ENCODE data around the gene CHST12. TPM values are rescaled to one million over a fixed set of nuclear protein-coding genes. Genes with fewer than 3 reads are reported as not detected.
A peak's percentile ranks its signal among the peaks of the same experiment; 100 is the strongest.

CHST12 gene
- total RNA-seq, 1 donor from 2014 or later = 13.5 TPM

GRCh38 chr7:2417981-2418481 is 14.6 kb downstream of the CHST12 start:
- intact Hi-C loops (cut with DNase I) = no loop called here
- no peak for DNase-seq (ENCODE audit: missing footprints)
- ATAC-seq = peak; percentile 63

- no peak for DNase-seq (ENCODE audit: missing footprints)
- intact Hi-C loops (cut with DNase I) = no loop called here
- ATAC-seq = no peak
Measured at GRCh38 chr7:2420216-2420933, 17.0 kb downstream of the CHST12 start.

GRCh38 chr7:2421943-2422310 is 18.5 kb downstream of the CHST12 start:
- ATAC-seq (no peak), DNase-seq (ENCODE audit: missing footprints) (peak; percentile 27)
- intact Hi-C loops (cut with DNase I) = no loop called here

- DNase-seq (ENCODE audit: missing footprints) = peak; percentile 17
- intact Hi-C loops (cut with DNase I) = no loop called here
- no peak for ATAC-seq
Measured at GRCh38 chr7:2425749-2426148, 22.3 kb downstream of the CHST12 start.

GRCh38 chr7:2431260-2431867 is 28.0 kb downstream of the CHST12 start:
- intact Hi-C loops (cut with DNase I) = no loop called here
- ATAC-seq = no peak
- peak; percentile 26 for DNase-seq (ENCODE audit: missing footprints)

GRCh38 chr7:2432910-2433712 is 29.7 kb downstream of the CHST12 start:
- intact Hi-C loops (cut with DNase I) = no loop called here
- DNase-seq (ENCODE audit: missing footprints) (no peak), ATAC-seq (no peak)

- no peak for DNase-seq (ENCODE audit: missing footprints)
- no peak for ATAC-seq
- intact Hi-C loops (cut with DNase I) = no loop called here
Measured at GRCh38 chr7:2433713-2434550, 30.5 kb downstream of the CHST12 start.

GRCh38 chr7:2435146-2435545 is 31.7 kb downstream of the CHST12 start:
- intact Hi-C loops (cut with DNase I) = no loop called here
- no peak for ATAC-seq
- peak; percentile 32 for DNase-seq (ENCODE audit: missing footprints)

- intact Hi-C loops (cut with DNase I) = no loop called here
- no peak for ATAC-seq
Measured at GRCh38 chr7:2436341-2437104, 33.1 kb downstream of the CHST12 start.

GRCh38 chr7:2437136-2437535 is 33.7 kb downstream of the CHST12 start:
- ATAC-seq (no peak), DNase-seq (ENCODE audit: missing footprints) (peak; percentile 1)
- intact Hi-C loops (cut with DNase I) = no loop called here

More at GRCh38 chr7:2436341-2437104, 33.1 kb downstream of the CHST12 start:
- peak; percentile 49 for DNase-seq (ENCODE audit: missing footprints)

- ATAC-seq (no peak), DNase-seq (ENCODE audit: missing footprints) (peak; percentile 21)
- intact Hi-C loops (cut with DNase I) = no loop called here
Measured at GRCh38 chr7:2437537-2438148, 34.2 kb downstream of the CHST12 start.

- DNase-seq (ENCODE audit: missing footprints) (peak; percentile 53), ATAC-seq (peak; percentile 73)
- intact Hi-C loops (cut with DNase I) = no loop called here
Measured at GRCh38 chr7:2438186-2438585, 34.8 kb downstream of the CHST12 start.

- intact Hi-C loops (cut with DNase I) = no loop called here
- DNase-seq (ENCODE audit: missing footprints) (peak; percentile 1), ATAC-seq (no peak)
Measured at GRCh38 chr7:2438775-2439174, 35.4 kb downstream of the CHST12 start.

GRCh38 chr7:2440608-2441245 is 37.3 kb downstream of the CHST12 start:
- intact Hi-C loops (cut with DNase I) = no loop called here
- ATAC-seq (no peak), DNase-seq (ENCODE audit: missing footprints) (peak; percentile 50)

GRCh38 chr7:2441430-2442058 is 38.1 kb downstream of the CHST12 start:
- no peak for DNase-seq (ENCODE audit: missing footprints)
- intact Hi-C loops (cut with DNase I) = no loop called here
- no peak for ATAC-seq

GRCh38 chr7:2443491-2443890 is 40.1 kb downstream of the CHST12 start:
- peak; percentile 7 for DNase-seq (ENCODE audit: missing footprints)
- ATAC-seq = no peak
- intact Hi-C loops (cut with DNase I) = no loop called here

- DNase-seq (ENCODE audit: missing footprints) (peak; percentile 39), ATAC-seq (peak; percentile 79)
- intact Hi-C loops (cut with DNase I) = no loop called here
Measured at GRCh38 chr7:2444476-2444875, 41.1 kb downstream of the CHST12 start.
